COLO829 (cell line): ENCODE results near the gene CUL1.

Experiments
- DNase-seq: peaks from one replicate; pipeline ENCODE4 v3.0.0; 2012; ENCODE audit warnings: low spot score

CUL1 gene

DNA sequence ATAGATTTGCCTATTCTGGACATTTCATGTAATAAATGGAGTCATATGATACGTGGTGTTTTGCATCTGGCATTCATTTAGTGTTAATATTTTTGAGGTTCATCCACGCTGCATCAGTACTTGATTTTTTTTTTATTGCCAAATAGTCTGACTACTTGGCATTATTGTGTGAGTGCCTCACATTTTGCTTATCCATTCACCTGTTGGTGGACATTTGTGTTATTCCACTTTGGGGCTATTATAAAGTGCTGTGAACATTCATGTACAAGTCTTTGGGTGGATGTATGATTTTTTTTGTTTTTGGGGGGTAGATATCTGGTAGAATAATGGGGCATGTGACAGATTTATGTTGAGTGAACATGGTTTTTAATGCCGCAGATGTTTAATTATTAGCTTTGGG is 19.7 kb downstream of the CUL1 start:
- DNase-seq, result no peak

GRCh38 chr7:148719753-148720152 is 21.1 kb downstream of the CUL1 start:
- DNase-seq, result no peak

GRCh38 chr7:148720472-148720871 is 21.8 kb downstream of the CUL1 start:
- DNase-seq, result no peak

DNA sequence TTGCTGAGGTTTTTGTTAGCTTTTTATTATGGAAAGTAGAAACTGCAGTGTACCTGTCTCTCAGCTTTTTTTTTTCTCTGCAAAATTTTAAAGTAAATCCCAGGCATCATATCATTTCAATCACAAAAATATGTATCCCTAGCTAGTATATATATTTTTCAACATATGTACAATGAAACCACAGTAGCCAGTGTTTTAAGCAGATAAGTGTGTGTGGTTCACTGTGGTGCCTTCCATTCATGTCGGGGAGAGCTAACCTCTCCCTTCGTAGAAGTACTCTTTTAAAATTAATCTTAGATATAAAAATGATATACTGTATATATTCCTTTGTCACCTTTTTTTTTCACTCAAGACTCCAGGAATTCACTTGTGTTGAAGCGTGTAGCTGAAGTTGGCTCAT is 22.7 kb downstream of the CUL1 start:
- DNase-seq, result no peak

DNA sequence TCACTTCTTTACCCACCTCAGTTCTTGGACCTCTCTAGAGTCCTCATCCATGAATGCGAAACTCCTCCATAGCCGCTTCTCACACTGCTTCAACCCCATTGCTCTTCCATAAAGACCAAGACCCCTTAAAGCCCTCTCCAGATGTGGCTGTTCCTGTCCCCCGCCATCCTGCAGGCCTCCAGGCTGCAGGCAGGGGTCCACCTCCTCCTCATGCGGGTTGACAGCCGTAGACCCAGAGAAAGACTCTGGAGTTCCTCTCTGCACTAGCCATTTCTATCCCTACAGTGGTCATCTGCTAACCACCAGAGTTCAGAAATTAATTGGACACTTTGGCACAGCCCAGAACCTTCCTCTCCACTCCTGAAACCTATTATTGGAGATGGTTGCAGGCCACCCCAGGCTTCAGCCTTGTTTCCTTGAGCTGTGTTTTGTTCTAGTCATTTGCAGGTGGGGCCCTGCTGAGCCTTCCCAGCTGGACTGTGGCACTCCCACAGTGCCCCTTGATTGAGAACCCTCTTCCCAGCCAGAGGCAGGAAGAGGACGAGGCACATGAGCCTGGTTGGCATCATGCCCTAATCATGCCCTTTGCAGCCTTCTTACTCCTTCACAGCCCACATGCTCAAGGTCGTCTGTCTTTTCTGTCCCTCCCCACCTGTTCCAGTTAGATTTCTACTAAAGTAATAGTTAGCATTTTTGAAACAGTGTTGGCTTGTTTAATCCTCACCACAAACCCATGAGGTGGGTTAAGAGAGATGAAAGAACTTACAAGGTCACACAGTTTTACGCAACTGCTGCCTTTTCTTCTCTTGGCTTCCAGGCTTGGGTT is 23.9 kb downstream of the CUL1 start:
- DNase-seq, result no peak

- no peak for DNase-seq
Observed at GRCh38 chr7:148723166-148723559, 24.5 kb downstream of the CUL1 start.

GRCh38 chr7:148723846-148724245 is 25.1 kb downstream of the CUL1 start:
- no peak for DNase-seq

DNA sequence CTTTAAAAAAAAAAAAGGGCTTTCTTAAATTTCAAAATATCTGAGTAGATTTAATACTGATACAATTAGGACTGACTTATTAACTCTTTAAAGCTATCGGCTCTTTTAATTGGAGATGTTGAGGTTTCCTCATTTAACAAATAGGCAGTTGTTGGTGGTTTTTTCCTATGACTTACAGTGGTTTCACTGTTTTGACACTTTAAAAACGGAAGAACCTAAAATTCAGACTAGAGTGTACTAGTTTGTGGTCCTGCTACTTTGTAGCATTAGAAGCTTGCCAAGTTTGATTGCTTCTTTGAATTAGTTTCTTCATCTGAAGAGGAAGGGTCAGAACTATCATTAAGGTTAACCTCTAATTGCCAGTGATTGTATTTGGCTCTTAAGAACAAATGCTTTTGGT is 27.7 kb downstream of the CUL1 start:
- no peak for DNase-seq

DNA sequence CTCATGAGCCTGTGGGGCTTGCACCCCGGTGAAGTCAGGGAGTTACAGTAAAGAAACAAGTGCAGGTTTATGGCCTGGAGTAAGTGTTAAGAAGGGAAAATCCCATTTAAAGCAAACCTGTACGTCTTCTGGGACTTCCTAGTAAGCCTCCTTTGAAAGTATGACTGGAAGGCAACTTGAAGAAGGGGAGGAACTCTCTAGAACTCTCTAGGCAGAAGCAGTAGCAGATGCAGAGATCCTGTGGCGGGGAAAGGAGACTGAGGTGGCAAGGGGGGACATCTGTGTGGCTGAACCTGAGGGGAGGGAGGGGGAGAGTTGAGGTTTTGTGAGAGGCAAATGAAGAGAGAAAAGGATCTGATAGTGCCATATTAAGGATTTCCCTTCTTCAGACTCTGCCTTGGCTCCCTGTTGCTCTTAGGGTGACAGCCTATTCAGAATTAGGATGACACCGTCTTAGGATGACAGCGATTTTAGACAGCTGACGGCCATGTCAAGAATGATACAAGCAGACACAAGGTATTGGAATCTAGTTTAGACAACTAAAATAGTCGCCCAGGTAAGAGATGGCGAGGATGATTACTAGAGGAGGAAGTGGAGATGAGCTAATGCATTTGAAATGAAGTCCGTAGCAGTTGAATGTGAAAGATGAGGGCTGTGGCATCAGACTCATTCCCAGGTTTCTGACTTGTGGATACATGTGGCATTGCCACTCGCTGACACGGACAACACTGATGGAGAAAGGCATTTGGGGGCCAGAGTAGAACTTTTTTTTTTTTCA is 29.0 kb downstream of the CUL1 start:
- no peak for DNase-seq

- DNase-seq, result no peak
Observed at GRCh38 chr7:148729984-148730733, 31.5 kb downstream of the CUL1 start.

GRCh38 chr7:148732862-148733261 is 34.2 kb downstream of the CUL1 start:
- no peak for DNase-seq

DNA sequence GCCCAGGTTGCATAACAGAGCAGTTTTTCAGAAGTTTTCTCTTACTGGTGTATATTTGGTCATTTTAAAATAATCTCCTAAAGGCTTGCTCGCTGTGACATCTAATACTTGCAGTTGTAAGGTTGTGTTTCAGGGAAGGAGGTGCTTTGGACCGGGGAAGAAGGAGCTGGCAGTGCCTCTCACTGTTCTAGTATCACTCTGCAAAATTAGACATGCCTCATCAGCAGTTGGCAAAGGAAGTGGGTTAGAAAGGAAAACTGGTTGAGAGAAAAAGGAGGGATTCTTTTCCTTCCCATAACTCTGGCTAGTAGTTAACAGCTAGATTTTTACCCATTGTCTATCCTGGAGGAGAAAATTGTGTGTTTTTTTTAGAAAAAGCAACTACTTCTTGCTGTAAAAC is 34.8 kb downstream of the CUL1 start:
- no peak for DNase-seq

- no peak for DNase-seq
Observed at GRCh38 chr7:148735141-148735540, 36.4 kb downstream of the CUL1 start.

GRCh38 chr7:148735967-148736366 is 37.3 kb downstream of the CUL1 start:
- DNase-seq, result no peak

DNA sequence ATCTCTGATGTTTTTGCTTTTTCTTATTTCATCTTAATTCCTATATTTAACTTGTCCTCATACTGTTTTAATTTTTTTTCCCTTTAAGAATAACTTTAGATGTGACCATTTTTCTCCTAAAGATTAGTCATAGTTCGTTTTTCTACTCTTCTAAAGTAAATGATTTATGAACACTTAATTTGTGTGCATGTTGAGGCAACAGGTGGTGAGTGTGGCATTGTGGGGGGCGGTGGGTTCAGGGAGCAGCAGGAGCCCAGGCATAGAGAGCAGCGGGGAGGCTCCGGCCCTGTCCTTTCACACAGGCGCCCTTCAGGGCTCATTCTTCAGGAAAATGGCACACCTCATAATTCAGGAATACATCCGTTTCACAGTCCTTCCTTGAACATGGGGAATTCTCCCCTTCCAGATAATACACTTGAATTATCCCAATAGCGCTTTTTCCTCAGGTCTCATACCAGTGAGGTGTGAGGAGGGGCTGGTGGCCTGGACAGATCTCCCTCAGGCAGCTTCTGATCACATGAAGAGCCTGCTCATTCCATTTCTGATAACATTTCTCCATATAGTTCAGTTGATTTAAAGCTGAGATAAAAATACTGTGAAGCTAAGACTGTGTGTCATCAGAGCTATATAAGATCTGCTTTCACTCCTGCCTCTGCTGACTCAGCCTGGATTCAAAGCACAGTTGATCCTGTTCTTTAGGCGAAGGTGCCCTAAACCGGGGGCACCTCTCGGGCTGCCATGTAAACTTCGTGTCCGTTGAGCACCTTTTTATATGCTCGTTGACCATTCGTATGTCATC is 40.2 kb downstream of the CUL1 start:
- DNase-seq, result no peak

GRCh38 chr7:148746135-148746534 is 47.4 kb downstream of the CUL1 start:
- DNase-seq, result no peak

- no peak for DNase-seq
Observed at GRCh38 chr7:148747274-148747673, 48.6 kb downstream of the CUL1 start.

DNA sequence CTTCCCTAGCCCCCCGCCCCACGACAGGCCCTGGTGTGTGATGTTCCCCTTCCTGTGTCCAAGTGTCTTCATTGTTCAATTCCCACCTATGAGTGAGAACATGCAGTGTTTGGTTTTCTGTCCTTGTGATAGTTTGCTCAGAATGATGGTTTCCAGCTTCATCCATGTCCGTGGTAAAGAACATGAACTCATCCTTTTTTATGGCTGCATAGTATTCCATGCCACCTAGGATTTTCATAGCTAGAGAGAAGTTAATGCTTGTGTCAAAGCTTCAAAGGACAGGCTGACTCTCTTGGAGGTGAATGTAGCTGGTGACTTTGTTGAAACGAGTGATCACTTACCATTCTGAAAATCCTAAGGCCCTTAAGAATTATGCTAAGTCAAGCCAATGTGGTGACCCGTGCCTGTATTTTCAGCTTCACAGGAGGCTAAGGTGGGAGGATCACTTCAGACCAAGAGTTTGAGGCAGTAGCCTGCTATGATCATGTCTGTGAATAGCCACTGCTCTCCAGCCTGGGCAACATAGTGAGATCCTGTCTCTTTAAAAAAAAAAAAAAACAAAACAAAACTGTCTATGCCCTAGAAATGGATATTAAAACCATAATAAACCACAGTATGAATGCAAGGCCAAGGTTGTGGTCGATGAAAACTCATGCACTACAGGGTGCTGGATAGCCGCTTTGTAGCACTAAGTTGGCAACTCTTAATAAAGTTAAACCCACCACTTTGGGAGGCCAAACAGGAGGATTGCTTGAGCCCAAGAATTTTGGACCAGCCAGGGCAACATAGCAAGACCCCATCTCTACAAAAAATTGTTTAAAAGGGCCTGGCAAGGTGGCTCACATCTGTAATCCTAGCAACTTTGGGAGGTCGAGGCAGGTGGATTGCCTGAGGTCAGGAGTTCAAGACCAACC is 52.0 kb downstream of the CUL1 start:
- no peak for DNase-seq

DNA sequence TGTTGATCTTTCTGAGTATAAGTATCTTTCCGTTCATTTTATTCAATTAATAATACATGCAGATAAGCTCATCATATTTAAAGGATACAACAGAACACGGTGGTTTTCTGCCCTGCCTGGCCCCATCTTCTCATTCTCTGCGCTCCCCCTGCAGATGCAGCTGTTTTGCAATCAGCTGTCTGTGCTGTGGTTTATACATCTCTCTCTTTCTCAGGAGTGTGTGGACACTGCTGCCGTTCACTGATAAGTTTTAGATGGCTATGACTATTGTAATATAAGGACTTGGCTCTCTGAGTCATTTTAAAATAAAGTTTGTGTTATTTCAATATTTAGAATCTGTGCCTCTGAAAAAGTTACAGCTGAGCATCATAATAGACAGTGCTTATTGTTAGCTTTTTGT is 54.5 kb downstream of the CUL1 start:
- no peak for DNase-seq

DNA sequence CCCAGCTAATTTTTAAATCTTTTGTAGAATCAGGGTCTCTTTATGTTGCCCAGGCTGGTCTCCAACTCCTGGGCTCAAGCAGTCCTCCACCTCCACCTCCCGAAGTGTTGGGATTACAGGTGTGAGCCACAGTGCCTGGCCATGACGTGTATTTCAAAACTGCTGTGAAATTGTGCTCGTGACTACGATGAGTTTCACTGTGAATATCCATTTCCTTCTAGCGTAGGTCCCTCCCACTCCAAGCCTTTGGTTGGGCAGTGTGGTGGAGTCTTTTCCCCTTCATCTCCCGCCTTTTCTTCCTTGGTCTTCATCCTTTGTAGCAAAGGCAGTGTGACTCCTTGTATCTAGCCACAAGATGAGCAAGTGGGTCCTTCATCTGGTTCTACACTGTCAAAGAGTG is 56.2 kb downstream of the CUL1 start:
- no peak for DNase-seq
